Tibial nerve (tissue), 4 donors: ENCODE data around the gene PCYOX1L. TPM values are rescaled to one million over a fixed set of nuclear protein-coding genes. Genes with fewer than 3 reads are reported as not detected.
"Not testable (repeated sequence)": the region's sequence is repeated elsewhere in the genome, so short reads cannot be mapped to it uniquely, and the experiment has no call there.

ENCODE experiments used
- DNase-seq, 2 donors: peaks; one replicate each; pipeline ENCODE4 v3.0.0-alpha.2; 2019; ENCODE audit warnings: low spot score in 2 of 2
- H3K27ac ChIP-seq, 4 donors: fragments of 200-600 bp; sonication (generic) in 3 of 4; one replicate each; pipeline ENCODE4 v1.5.1; 2017 to 2019; ENCODE audit warnings: mild to moderate bottlenecking in 1 of 4
- H3K27me3 ChIP-seq, 2 donors: fragments of 200-600 bp; sonication (generic) in 1 of 2; one replicate each; pipeline versions ENCODE4 v1.5.1 to v1.6.0; 2017 to 2019
- H3K36me3 ChIP-seq, 3 donors: fragments of 200-600 bp; sonication (generic); one replicate each; pipeline ENCODE4 v1.5.1; 2018 to 2019
- H3K4me1 ChIP-seq, 4 donors: fragments of 200-600 bp; sonication (generic) in 3 of 4; one replicate each; pipeline ENCODE4 v1.5.1; 2017 to 2019
- H3K4me3 ChIP-seq, 4 donors: fragments of 200-600 bp; sonication (generic) in 3 of 4; one replicate each; pipeline ENCODE4 v1.5.1; 2017 to 2019; ENCODE audit warnings: mild to moderate bottlenecking in 1 of 4, moderate library complexity in 1 of 4
- H3K9me3 ChIP-seq, 4 donors: fragments of 200-600 bp; sonication (generic) in 3 of 4; one replicate each; pipeline ENCODE4 v1.5.1; 2017 to 2019
- EP300 ChIP-seq, 2 donors: sonication (generic); formaldehyde crosslinking; IDR thresholded peaks; one replicate each; pipeline ENCODE4 v1.6.1; 2017; ENCODE audit warnings: antibody characterized with exemption in 2 of 2, mild to moderate bottlenecking in 1 of 2
- POLR2A ChIP-seq, 2 donors: fragments of 450-650 bp; IDR thresholded peaks; one replicate each; pipeline ENCODE4 v1.6.1; 2017; ENCODE audit warnings: antibody characterized with exemption in 2 of 2, mild to moderate bottlenecking in 2 of 2, moderate library complexity in 2 of 2
- WGBS, 2 donors: methylation state at CpG; one replicate each; pipeline ENCODE4 v1.1.5; 2018; 5-methylcytosine and 5-hydroxymethylcytosine counted together
- total RNA-seq, 4 donors: library from RNA; depleted of rRNA; stranded (reverse); fragments of >200 nt; gene quantifications; one replicate each; pipeline ENCODE4 v1.1.0, GENCODE V29; 2016
- TF ChIP-seq, protein P1 (sequence below), 5 experiments: fragments of 200-600 bp in 3 of 5; fragments of 450-650 bp in 2 of 5; sonication (generic) in 3 of 5; IDR thresholded peaks; one replicate each; pipeline ENCODE4 v1.5.1; 2016 to 2019; ENCODE audit warnings: antibody characterized with exemption in 5 of 5, mild to moderate bottlenecking in 3 of 5, moderate library complexity in 2 of 5

PCYOX1L gene
- total RNA-seq, 4 donors from 2014 or later = 5.0 to 8.2 (median 6.7) TPM

DNA sequence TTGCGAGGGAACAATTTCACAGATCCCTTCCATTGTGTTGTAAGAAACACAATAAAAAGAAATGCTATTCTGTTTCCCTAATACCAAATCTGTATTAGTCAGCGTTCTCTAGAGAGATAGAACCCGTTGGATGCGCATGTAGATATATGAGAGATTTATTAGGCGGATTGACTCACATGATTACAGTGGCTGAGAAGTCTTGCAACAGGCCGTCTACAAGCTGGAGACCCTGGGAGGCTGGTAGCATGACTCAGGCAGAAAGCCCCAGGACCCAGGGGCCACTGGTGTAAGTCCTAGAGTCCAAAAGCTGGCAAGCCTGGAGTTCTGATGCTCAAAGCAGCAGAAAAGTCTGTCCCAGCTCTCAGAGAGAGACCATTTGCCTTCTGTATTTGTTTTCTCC, 39.7 kb downstream of the PCYOX1L start:
- Histone ChIP-seq H3K27ac (no peak overlapping the region), H3K9me3 (no peaks in the 10 kb centered on the region), H3K4me3 (no peak overlapping the region), H3K4me1 (no peaks in the 10 kb centered on the region), H3K36me3 (no peaks in the 10 kb centered on the region), H3K27me3 (no peaks in the 10 kb centered on the region)
- TF ChIP-seq POLR2A (IDR thresholded peaks at IDR 0.05) = no peak
- TF ChIP-seq, protein P1, sequence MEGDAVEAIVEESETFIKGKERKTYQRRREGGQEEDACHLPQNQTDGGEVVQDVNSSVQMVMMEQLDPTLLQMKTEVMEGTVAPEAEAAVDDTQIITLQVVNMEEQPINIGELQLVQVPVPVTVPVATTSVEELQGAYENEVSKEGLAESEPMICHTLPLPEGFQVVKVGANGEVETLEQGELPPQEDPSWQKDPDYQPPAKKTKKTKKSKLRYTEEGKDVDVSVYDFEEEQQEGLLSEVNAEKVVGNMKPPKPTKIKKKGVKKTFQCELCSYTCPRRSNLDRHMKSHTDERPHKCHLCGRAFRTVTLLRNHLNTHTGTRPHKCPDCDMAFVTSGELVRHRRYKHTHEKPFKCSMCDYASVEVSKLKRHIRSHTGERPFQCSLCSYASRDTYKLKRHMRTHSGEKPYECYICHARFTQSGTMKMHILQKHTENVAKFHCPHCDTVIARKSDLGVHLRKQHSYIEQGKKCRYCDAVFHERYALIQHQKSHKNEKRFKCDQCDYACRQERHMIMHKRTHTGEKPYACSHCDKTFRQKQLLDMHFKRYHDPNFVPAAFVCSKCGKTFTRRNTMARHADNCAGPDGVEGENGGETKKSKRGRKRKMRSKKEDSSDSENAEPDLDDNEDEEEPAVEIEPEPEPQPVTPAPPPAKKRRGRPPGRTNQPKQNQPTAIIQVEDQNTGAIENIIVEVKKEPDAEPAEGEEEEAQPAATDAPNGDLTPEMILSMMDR (IDR thresholded peaks at IDR 0.05) = no peak
- TF ChIP-seq EP300 (IDR thresholded peaks at IDR 0.05) = peak in 1 of 2 donors; percentile 35
- DNase-seq = no peak
- WGBS, 2 donors = 85 to 91% methylated on average over 6 of the region's 6 CpGs

DNA sequence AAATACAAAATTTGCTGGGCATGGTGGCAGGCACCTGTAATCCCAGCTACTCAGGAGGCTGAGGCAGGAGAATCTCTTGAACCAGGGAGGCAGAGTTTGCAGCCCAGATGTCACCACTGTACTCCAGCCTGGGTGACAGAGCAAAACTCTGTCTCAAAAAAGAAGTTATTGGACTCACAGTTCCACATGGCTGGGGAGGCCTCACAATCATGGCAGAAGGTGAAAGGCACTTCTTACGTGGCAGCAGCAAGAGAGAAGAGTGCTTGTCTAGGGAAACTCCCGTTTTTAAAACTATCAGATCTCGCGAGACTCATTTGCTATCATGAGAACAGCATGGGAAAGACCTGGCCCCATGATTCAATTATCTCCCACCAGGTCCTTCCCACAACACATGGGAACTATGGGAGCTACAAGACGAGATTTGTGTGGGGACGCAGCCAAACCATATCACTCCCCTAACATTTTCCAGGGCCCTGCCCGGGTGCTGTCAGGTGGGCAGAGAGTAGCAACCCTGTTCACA, 41.0 kb downstream of the PCYOX1L start:
- H3K4me3 ChIP-seq, DNase-seq, H3K9me3 ChIP-seq, H3K4me1 ChIP-seq, H3K36me3 ChIP-seq, H3K27me3 ChIP-seq, H3K27ac ChIP-seq: not testable (repeated sequence)
- WGBS, 2 donors = 82 to 88% methylated on average over 7 of the region's 7 CpGs

DNA sequence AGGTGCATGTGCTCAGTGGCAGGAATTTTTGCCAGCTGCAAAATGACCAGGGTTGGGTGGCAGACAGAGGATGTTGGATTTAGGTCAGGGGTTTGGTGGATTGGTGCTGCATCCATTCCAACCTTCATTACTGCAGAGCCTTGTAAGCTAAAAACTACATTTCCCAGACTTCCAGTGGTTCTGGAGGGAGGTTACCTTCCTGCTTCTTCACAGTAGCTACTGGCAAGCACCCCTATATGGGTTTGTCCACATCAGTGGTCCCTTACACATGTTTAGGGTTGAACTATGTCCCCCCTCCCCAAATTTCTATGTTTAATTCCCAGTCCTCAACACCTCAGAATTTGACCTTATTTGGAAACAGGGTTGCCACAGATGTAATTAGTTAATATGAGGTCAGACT, 41.9 kb downstream of the PCYOX1L start:
- no peak for DNase-seq
- no peaks in the 10 kb centered on the region for H3K9me3 ChIP-seq

DNA sequence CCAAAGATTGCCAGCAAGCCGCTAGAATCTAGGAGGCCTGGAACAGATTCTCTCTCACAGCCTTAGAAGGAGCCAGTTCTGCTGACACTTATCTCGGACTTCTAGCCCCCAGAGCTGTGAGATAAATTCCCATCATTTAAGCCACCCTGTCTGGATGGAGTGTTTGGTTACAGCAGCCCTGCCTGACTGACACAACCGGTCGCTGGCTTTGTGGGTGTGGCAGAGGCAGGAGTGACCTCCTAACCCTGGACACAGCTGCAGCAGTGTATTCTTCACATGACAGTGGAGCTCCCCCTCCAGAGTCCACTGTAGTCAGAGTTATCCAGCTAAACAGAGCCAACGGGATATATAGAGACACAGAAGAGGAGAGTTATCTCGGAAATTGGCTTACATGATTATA, 42.5 kb downstream of the PCYOX1L start:
- Histone ChIP-seq H3K27ac (peak overlapping the region in 1 of 4 donors; percentile 5), H3K4me3 (no peak overlapping the region), H3K4me1 (peaks cover 0 to 4% (median 0%) of the 10 kb centered on the region in 4 donors), H3K9me3 (no peaks in the 10 kb centered on the region), H3K36me3 (no peaks in the 10 kb centered on the region), H3K27me3 (no peaks in the 10 kb centered on the region)
- WGBS, 2 donors = 49 to 51% methylated on average over 6 of the region's 6 CpGs
- DNase-seq = no peak
- TF ChIP-seq, protein P1 (IDR thresholded peaks at IDR 0.05) = no peak
- TF ChIP-seq EP300 (IDR thresholded peaks at IDR 0.05) (no peak), POLR2A (IDR thresholded peaks at IDR 0.05) (no peak)

More for the DNA sequence above, 41.9 kb downstream of the PCYOX1L start:
- no peak for TF ChIP-seq EP300 (IDR thresholded peaks at IDR 0.05)
- TF ChIP-seq, protein P1 (IDR thresholded peaks at IDR 0.05) = no peak
- TF ChIP-seq POLR2A (IDR thresholded peaks at IDR 0.05) = no peak
- no peaks in the 10 kb centered on the region for H3K27me3 ChIP-seq
- H3K27ac ChIP-seq = peak overlapping the region in 1 of 4 donors; percentile 5
- no peaks in the 10 kb centered on the region for H3K36me3 ChIP-seq
- no peaks in the 10 kb centered on the region for H3K4me1 ChIP-seq
- H3K4me3 ChIP-seq = no peak overlapping the region

DNA sequence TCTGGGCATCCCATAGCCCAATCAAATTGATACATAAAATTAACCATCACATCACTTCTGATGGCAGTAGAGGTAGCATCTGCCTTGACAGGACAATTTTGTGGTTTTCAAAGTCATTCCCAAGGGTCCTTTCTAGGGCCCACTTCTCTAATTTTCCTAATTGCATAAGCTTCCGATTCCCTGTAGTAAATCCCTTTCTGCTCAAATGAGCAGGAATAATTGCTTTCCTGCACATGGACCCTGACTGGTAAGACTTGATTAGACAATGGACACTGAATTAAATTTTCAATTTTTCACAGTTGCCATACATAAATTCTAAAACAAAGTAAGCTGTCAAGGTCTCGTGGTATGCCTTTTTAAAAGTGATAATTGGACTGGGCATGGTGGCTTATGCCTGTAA, 43.2 kb downstream of the PCYOX1L start:
- TF ChIP-seq, protein P1 (IDR thresholded peaks at IDR 0.05) = no peak
- TF ChIP-seq POLR2A (IDR thresholded peaks at IDR 0.05) (no peak), EP300 (IDR thresholded peaks at IDR 0.05) (no peak)
- no peak overlapping the region for H3K27ac ChIP-seq
- H3K4me1 ChIP-seq = peaks cover 0 to 11% (median 0%) of the 10 kb centered on the region in 4 donors
- no peak overlapping the region for H3K4me3 ChIP-seq
- no peaks in the 10 kb centered on the region for H3K36me3 ChIP-seq
- 92 to 98% methylated on average over 2 of the region's 2 CpGs for WGBS, 2 donors
- no peaks in the 10 kb centered on the region for H3K9me3 ChIP-seq
- no peak for DNase-seq
- H3K27me3 ChIP-seq = no peaks in the 10 kb centered on the region

DNA sequence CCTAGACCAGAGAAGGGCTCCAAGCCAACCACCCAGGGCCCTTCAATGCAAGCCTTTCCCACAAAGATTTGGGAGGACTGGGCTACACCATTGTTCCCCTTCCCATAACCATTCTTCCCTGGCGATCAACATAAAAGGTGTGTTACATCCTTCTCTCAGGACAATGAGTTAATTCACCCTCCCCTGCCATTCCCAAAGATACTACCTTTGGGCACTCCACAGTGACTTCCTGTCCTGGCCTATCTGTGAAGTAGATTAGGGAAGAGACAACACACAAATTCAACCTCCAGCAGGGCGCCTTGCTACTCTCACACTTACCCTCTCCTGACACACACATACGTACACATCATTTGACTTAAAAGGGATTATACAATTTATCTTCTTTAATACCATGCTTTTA, 44.4 kb downstream of the PCYOX1L start:
- WGBS, 2 donors = 92 to 94% methylated on average over 3 of the region's 3 CpGs
- H3K4me3 ChIP-seq = no peak overlapping the region
- H3K9me3 ChIP-seq = no peaks in the 10 kb centered on the region
- H3K36me3 ChIP-seq = no peaks in the 10 kb centered on the region
- no peak overlapping the region for H3K27ac ChIP-seq
- TF ChIP-seq, protein P1 (IDR thresholded peaks at IDR 0.05) = no peak
- TF ChIP-seq EP300 (IDR thresholded peaks at IDR 0.05) (no peak), POLR2A (IDR thresholded peaks at IDR 0.05) (no peak)
- peaks cover 0 to 14% (median 0%) of the 10 kb centered on the region in 4 donors for H3K4me1 ChIP-seq
- DNase-seq = no peak
- no peaks in the 10 kb centered on the region for H3K27me3 ChIP-seq
